Gastrocnemius medialis (tissue), 4 donors: ENCODE measurements around the gene USH2A.

Experiments used
- CTCF ChIP-seq, 5 experiments: fragments of 450-650 bp in 3 of 5; fragments of 200-600 bp in 2 of 5; sonication (generic) in 2 of 5; IDR thresholded peaks in 4 of 5; conservative IDR thresholded peaks in 1 of 5; 1 replicate in 4 of 5; 2 replicates in 1 of 5; pipeline ENCODE4 v1.5.1; 2016 to 2019; ENCODE audit warnings: antibody characterized with exemption in 5 of 5, mild to moderate bottlenecking in 3 of 5, moderate library complexity in 3 of 5
- POLR2A ChIP-seq, 2 donors: fragments of 450-650 bp; IDR thresholded peaks; one replicate each; pipeline ENCODE4 v1.6.1; 2017; ENCODE audit warnings: antibody characterized with exemption in 2 of 2, mild to moderate bottlenecking in 2 of 2, moderate library complexity in 2 of 2

DNA sequence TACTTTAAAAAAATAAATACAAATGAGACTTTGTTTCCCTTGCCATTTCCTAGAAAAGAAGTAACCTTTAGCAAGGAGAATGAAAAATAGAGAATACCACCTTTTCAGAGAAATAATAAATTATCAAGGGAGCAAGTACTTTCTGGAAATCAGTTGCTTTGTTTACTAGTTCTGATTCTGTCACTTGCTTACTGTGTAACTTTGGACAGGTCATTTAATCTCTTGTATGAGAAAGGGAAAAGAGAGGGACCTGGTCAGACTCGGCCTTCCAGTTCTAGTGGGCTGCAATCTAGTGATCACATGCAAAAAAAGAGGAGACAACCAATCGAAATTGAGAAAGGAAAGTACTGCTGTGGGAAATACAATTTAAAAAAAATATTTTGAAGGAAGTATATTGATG lies 822.0 kb downstream of the USH2A start:
- no peak for TF ChIP-seq POLR2A (IDR thresholded peaks at IDR 0.05)
- TF ChIP-seq CTCF (IDR thresholded peaks at IDR 0.05 in 4 of 5, conservative IDR thresholded peaks at IDR 0.05 in 1 of 5): no peak
